Rectal smooth muscle tissue (tissue), 1 donor: ENCODE data around the gene RIMOC1.
"Not testable (repeated sequence)": the region's sequence is repeated elsewhere in the genome, so short reads cannot be mapped to it uniquely, and the experiment has no call there.

Source experiments
- H3K27ac ChIP-seq: one replicate; pipeline ENCODE4 v1.7.0; 2013; ENCODE audit warnings: low read depth, low read length, inconsistent platforms
- H3K27me3 ChIP-seq: one replicate; pipeline ENCODE4 v1.7.0; 2013; ENCODE audit warnings: low read length; ENCODE audit not compliant: control insufficient read depth, insufficient read depth
- H3K36me3 ChIP-seq: one replicate; pipeline ENCODE4 v1.7.0; 2013; ENCODE audit warnings: low read length; ENCODE audit not compliant: control insufficient read depth, insufficient read depth
- H3K4me1 ChIP-seq: one replicate; pipeline ENCODE4 v1.7.0; 2013; ENCODE audit warnings: low read length; ENCODE audit not compliant: control insufficient read depth, insufficient read depth
- H3K4me3 ChIP-seq: one replicate; pipeline ENCODE4 v1.7.0; 2013; ENCODE audit warnings: low read length
- H3K9ac ChIP-seq: one replicate; pipeline ENCODE4 v1.7.0; 2013; ENCODE audit warnings: low read length

RIMOC1 gene

GRCh38 chr5:41935544-41935943 lies 31.4 kb downstream of the RIMOC1 start:
- no peaks in the 10 kb centered on the region for H3K36me3 ChIP-seq
- H3K9ac ChIP-seq = no peak overlapping the region
- H3K27me3 ChIP-seq = no peaks in the 10 kb centered on the region
- H3K4me3 ChIP-seq = no peak overlapping the region
- no peak overlapping the region for H3K27ac ChIP-seq
- H3K4me1 ChIP-seq = no peaks in the 10 kb centered on the region

GRCh38 chr5:41940641-41941040 lies 36.5 kb downstream of the RIMOC1 start:
- no peak overlapping the region for H3K4me3 ChIP-seq
- H3K36me3 ChIP-seq = no peaks in the 10 kb centered on the region
- no peak overlapping the region for H3K27ac ChIP-seq
- no peaks in the 10 kb centered on the region for H3K4me1 ChIP-seq
- no peak overlapping the region for H3K9ac ChIP-seq
- H3K27me3 ChIP-seq = no peaks in the 10 kb centered on the region

- H3K4me3 ChIP-seq, H3K27me3 ChIP-seq, H3K27ac ChIP-seq: not testable (repeated sequence)
Observed at GRCh38 chr5:41945332-41945955, 41.3 kb downstream of the RIMOC1 start.

GRCh38 chr5:41951224-41951623 lies 47.1 kb downstream of the RIMOC1 start:
- no peaks in the 10 kb centered on the region for H3K27me3 ChIP-seq
- H3K4me3 ChIP-seq = no peak overlapping the region
- no peaks in the 10 kb centered on the region for H3K36me3 ChIP-seq
- no peak overlapping the region for H3K27ac ChIP-seq
- H3K4me1 ChIP-seq = no peaks in the 10 kb centered on the region
- H3K9ac ChIP-seq = no peak overlapping the region

More at GRCh38 chr5:41945332-41945955, 41.3 kb downstream of the RIMOC1 start:
- H3K4me1 ChIP-seq, H3K9ac ChIP-seq, H3K36me3 ChIP-seq: not testable (repeated sequence)
